Measurements from ENCODE around the gene PIP5K1C. TPM values are rescaled to one million over a fixed set of nuclear protein-coding genes. Genes with fewer than 3 reads are reported as not detected.
"Not testable (repeated sequence)": the region's sequence is repeated elsewhere in the genome, so short reads cannot be mapped to it uniquely, and the experiment has no call there.

Gene PIP5K1C
- total RNA-seq, 2 donors from 2014 or later: 11.5 to 13.5 TPM

GRCh38 chr19:3648037-3648905 lies 52.0 kb downstream of the PIP5K1C start:
- ATAC-seq: no peak
- Mint-ChIP-seq H3K36me3 (no peaks in the 10 kb centered on the region), H3K9me3 (no peaks in the 10 kb centered on the region), H3K27ac (no peak overlapping the region)
- DNase-seq (ENCODE audit: low spot score in 2 of 2): no peak

- ATAC-seq: not testable (repeated sequence)
Observed at GRCh38 chr19:3647102-3647501, 53.2 kb downstream of the PIP5K1C start.

DNA sequence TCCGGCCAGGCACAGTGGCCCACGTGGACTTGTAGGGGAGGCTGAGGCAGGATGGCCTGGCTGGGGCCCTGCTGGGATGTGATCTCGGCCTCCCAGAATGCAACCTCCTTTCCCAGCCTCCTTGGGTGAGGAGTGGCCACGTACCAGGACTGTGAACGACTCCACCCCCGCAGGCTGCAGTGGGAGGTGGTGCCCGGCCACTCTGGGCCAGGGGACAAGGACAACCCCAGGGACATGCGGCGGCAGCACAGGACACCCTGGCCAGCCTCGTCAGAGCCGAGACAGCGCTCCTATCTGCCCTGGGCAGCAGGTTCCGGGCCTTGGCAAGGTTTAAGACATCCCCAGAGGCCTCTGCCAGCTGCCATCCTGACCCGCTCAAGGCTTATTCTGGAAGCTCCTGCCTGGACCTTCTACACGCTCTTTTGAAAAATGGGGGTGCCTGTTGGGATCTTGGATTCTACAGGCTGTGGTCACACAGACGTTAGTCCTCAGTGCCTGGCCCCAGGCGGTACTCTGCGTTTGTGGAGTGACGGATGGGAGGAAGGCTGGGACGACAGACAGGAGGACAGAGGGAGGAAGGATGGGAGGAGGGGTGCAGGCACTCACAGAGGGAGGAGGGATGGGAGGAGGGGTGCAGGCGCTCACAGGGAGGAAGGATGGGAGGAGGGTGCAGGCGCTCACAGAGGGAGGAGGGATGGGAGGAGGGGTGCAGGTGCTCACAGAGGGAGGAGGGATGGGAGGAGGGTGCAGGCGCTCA lies 53.8 kb downstream of the PIP5K1C start:
- Mint-ChIP-seq H3K27ac (peak overlapping the region in 1 of 2 donors; percentile 55), H3K36me3 (no peaks in the 10 kb centered on the region), H3K9me3 (no peaks in the 10 kb centered on the region)
- DNase-seq (ENCODE audit: low spot score in 2 of 2) (no peak), ATAC-seq (no peak)

More at GRCh38 chr19:3647102-3647501, 53.2 kb downstream of the PIP5K1C start:
- DNase-seq (ENCODE audit: low spot score in 2 of 2); H3K9me3 Mint-ChIP-seq; H3K27ac Mint-ChIP-seq; H3K36me3 Mint-ChIP-seq: not testable (repeated sequence)

DNA sequence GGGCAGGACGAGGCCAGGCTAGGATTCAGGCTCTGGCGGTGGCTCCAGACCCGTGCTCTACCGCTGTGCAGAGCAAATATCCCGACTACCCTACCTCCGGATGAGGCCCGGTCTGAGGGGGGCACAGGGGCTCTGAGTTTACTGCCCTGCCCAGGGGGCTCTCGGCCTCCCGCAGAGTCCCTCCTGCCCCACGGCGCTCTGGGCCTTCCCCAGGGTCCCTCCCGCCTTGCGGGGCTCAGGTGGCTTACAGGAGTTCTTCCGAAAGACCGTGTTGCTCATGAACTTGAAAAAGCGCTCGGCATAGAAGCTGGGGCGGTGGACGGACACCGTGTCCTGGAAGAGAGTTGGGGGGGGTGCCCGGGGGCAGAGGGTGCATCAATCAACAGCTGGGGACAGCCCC lies 54.5 kb downstream of the PIP5K1C start:
- Mint-ChIP-seq H3K27ac (no peak overlapping the region), H3K36me3 (no peaks in the 10 kb centered on the region), H3K9me3 (no peaks in the 10 kb centered on the region)
- DNase-seq (ENCODE audit: low spot score in 2 of 2) (no peak), ATAC-seq (no peak)

GRCh38 chr19:3645067-3645396 lies 55.2 kb downstream of the PIP5K1C start:
- no peaks in the 10 kb centered on the region for H3K9me3 Mint-ChIP-seq
- DNase-seq (ENCODE audit: low spot score in 2 of 2) (no peak), ATAC-seq (no peak)
- no peak overlapping the region for H3K27ac Mint-ChIP-seq
- H3K36me3 Mint-ChIP-seq: no peaks in the 10 kb centered on the region

- H3K36me3 Mint-ChIP-seq: no peaks in the 10 kb centered on the region
- DNase-seq (ENCODE audit: low spot score in 2 of 2): no peak
- no peak for ATAC-seq
- H3K27ac Mint-ChIP-seq: no peak overlapping the region
- no peaks in the 10 kb centered on the region for H3K9me3 Mint-ChIP-seq
Observed at GRCh38 chr19:3644351-3645066, 55.8 kb downstream of the PIP5K1C start.

DNA sequence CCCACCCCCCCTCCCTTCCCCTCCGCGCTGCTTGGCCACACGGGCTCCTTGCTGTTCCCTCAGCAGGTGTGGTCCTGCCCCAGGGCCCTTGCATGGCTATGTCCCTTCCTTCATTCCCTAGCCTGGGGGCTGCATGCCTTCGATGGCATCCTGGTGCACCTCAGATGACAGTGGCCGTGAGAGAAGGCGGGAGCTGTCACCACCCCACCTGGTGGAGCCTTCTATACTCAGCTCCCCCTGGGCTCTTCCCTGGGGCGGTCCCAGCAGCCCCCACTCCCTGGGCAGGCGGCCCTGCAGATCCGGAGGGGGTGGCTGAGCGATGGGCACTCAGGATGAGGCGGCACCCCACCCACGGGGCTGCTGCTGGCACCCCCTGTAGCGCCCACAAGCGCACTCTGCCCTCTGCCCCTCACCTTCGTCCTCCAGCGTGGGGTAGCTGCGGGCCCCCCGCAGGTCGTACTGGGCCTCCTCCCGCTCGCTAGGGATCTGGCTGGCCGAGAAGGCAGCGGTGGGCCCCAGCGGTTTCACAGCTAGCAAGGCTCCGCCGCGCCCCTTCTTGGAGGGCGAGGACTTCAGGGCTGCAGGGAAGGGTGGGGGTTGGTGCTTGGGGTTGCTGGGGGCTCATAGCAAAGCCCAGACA lies 56.5 kb downstream of the PIP5K1C start:
- Mint-ChIP-seq H3K36me3 (no peaks in the 10 kb centered on the region), H3K9me3 (no peaks in the 10 kb centered on the region), H3K27ac (no peak overlapping the region)
- no peak for DNase-seq (ENCODE audit: low spot score in 2 of 2)
- no peak for ATAC-seq

DNA sequence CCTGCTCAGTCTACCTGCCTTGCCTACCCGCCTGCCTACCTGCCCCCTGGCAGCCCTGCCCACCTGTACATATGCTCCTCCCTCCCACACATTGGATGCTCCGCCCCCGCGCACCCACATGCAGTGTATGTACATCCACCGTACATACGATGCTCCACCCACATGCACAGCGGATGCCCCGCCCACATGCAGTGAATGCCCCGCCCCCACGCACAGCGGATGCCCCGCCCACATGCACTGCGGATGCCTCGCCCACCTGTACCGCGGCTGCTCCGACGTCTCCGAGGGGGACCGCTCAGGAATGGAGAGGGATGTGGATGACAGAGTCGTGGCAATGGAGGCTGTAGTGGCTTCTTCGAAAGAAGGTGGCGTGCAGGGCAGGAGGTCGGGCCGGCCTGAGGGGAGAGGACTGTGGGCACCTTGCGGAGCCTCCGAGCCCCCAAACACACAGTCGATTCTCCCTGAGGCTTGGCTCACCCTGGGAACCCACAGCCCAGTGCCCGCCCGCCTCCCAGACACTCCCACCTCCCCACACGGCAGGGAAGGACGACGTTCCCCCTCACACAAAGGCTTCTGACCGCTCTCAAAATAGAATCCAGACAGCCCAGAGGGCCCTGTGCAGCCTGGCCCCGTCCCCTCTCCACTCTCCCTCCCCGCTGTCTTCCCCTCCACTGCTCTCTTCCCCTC lies 57.1 kb downstream of the PIP5K1C start:
- H3K27ac Mint-ChIP-seq: no peak overlapping the region
- DNase-seq (ENCODE audit: low spot score in 2 of 2): peak in 1 of 2 donors; percentile 29
- peak in 1 of 2 donors; percentile 25 for ATAC-seq
- no peaks in the 10 kb centered on the region for H3K9me3 Mint-ChIP-seq
- no peaks in the 10 kb centered on the region for H3K36me3 Mint-ChIP-seq

- ATAC-seq (no peak), DNase-seq (ENCODE audit: low spot score in 2 of 2) (no peak)
- H3K36me3 Mint-ChIP-seq: no peaks in the 10 kb centered on the region
- no peak overlapping the region for H3K27ac Mint-ChIP-seq
- no peaks in the 10 kb centered on the region for H3K9me3 Mint-ChIP-seq
Observed at GRCh38 chr19:3642296-3642695, 58.0 kb downstream of the PIP5K1C start.

GRCh38 chr19:3641515-3642269 lies 58.6 kb downstream of the PIP5K1C start:
- H3K36me3 Mint-ChIP-seq: no peaks in the 10 kb centered on the region
- ATAC-seq (no peak), DNase-seq (ENCODE audit: low spot score in 2 of 2) (no peak)
- H3K27ac Mint-ChIP-seq: no peak overlapping the region
- H3K9me3 Mint-ChIP-seq: no peaks in the 10 kb centered on the region

DNA sequence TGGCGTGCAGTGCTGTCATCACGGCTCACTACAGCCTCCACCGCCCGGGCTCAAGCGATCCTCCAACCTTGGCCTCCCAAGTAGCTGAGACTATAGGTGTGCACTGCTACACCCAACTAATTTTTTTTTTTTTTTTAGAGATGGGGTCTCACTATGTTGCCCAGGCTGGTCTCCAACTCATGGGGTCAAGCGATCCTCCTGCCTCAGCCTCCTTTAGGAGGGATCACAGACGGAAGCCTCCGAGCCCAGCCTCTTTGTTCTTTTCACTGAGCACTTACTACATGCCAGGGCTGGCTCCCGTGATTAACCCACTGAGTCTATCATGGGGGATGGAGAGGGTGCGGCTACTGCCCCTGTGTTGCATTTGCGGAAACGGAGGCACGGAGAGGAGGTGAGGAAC lies 60.8 kb downstream of the PIP5K1C start:
- Mint-ChIP-seq H3K36me3 (no peaks in the 10 kb centered on the region), H3K9me3 (no peaks in the 10 kb centered on the region), H3K27ac (peak overlapping the region in 1 of 2 donors; percentile 68)
- ATAC-seq (no peak), DNase-seq (ENCODE audit: low spot score in 2 of 2) (no peak)

GRCh38 chr19:3638208-3639193 lies 61.8 kb downstream of the PIP5K1C start:
- H3K36me3 Mint-ChIP-seq: no peaks in the 10 kb centered on the region
- H3K27ac Mint-ChIP-seq: peak overlapping the region in 1 of 2 donors; percentile 53
- DNase-seq (ENCODE audit: low spot score in 2 of 2) (no peak), ATAC-seq (no peak)
- no peaks in the 10 kb centered on the region for H3K9me3 Mint-ChIP-seq

- ATAC-seq (no peak), DNase-seq (ENCODE audit: low spot score in 2 of 2) (no peak)
- Mint-ChIP-seq H3K36me3 (no peaks in the 10 kb centered on the region), H3K9me3 (no peaks in the 10 kb centered on the region), H3K27ac (no peak overlapping the region)
Observed at GRCh38 chr19:3637621-3638020, 62.6 kb downstream of the PIP5K1C start.

DNA sequence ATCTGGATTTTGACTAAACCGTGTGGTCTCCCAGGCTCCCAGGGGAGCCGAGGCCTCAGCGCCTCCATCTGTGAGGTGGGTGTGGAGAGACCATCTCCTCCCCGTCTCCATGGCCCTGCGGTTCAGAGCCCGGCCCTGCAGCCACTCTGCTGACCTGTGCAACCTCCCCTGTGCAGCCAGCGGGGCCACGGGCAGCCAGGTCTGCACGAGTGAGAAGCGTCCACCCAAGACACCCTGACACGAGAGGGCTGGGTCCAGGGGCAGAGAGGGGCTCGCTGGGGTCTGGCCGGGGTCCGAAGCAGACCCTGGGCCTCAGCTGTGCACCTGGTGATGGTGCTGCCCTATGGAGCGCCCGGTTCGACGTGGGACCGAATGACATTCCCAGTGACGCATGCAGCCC lies 63.3 kb downstream of the PIP5K1C start:
- Mint-ChIP-seq H3K36me3 (no peaks in the 10 kb centered on the region), H3K9me3 (no peaks in the 10 kb centered on the region), H3K27ac (no peak overlapping the region)
- DNase-seq (ENCODE audit: low spot score in 2 of 2) (no peak), ATAC-seq (no peak)

DNA sequence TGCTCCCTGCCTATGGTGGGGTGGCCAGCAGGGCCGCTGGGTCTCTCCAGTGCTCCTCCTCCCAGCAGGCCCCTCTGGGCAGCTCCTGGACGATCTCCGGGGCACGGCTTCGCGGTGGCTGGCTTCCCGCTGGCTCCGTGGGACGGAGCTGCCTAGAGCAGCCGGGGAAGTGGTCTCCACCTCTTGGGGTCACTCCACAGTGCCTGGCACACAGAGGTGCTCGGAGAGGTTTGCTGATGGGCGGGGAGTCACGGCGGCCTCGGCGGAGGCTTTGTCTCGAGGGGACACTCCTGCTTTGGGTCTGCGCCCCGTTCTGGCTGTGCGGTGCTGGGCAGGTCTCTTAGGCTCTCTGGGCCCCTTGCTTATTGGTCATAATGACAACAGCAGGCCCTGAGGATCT lies 63.8 kb downstream of the PIP5K1C start:
- H3K9me3 Mint-ChIP-seq: no peaks in the 10 kb centered on the region
- no peak overlapping the region for H3K27ac Mint-ChIP-seq
- ATAC-seq (no peak), DNase-seq (ENCODE audit: low spot score in 2 of 2) (no peak)
- no peaks in the 10 kb centered on the region for H3K36me3 Mint-ChIP-seq
